Subcutaneous preadipocyte (primary cell): ENCODE results near the gene RBM10. TPM values are rescaled to one million over a fixed set of nuclear protein-coding genes. Genes with fewer than 3 reads are reported as not detected.

Experiments
- small RNA-seq: library from RNA; depleted of rRNA; stranded (forward); fragments of <200 nt; gene quantifications from one replicate; pipeline ENCODE3, GENCODE V24; 2012
- total RNA-seq: library from RNA; depleted of rRNA; stranded (reverse); fragments of >200 nt; gene quantifications from 2 replicates; pipeline ENCODE4 v1.2.3, GENCODE V29; 2012

The RBM10 gene, protein sequence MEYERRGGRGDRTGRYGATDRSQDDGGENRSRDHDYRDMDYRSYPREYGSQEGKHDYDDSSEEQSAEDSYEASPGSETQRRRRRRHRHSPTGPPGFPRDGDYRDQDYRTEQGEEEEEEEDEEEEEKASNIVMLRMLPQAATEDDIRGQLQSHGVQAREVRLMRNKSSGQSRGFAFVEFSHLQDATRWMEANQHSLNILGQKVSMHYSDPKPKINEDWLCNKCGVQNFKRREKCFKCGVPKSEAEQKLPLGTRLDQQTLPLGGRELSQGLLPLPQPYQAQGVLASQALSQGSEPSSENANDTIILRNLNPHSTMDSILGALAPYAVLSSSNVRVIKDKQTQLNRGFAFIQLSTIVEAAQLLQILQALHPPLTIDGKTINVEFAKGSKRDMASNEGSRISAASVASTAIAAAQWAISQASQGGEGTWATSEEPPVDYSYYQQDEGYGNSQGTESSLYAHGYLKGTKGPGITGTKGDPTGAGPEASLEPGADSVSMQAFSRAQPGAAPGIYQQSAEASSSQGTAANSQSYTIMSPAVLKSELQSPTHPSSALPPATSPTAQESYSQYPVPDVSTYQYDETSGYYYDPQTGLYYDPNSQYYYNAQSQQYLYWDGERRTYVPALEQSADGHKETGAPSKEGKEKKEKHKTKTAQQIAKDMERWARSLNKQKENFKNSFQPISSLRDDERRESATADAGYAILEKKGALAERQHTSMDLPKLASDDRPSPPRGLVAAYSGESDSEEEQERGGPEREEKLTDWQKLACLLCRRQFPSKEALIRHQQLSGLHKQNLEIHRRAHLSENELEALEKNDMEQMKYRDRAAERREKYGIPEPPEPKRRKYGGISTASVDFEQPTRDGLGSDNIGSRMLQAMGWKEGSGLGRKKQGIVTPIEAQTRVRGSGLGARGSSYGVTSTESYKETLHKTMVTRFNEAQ
- 49.6 and 71.7 TPM in 2 replicates for total RNA-seq

DNA sequence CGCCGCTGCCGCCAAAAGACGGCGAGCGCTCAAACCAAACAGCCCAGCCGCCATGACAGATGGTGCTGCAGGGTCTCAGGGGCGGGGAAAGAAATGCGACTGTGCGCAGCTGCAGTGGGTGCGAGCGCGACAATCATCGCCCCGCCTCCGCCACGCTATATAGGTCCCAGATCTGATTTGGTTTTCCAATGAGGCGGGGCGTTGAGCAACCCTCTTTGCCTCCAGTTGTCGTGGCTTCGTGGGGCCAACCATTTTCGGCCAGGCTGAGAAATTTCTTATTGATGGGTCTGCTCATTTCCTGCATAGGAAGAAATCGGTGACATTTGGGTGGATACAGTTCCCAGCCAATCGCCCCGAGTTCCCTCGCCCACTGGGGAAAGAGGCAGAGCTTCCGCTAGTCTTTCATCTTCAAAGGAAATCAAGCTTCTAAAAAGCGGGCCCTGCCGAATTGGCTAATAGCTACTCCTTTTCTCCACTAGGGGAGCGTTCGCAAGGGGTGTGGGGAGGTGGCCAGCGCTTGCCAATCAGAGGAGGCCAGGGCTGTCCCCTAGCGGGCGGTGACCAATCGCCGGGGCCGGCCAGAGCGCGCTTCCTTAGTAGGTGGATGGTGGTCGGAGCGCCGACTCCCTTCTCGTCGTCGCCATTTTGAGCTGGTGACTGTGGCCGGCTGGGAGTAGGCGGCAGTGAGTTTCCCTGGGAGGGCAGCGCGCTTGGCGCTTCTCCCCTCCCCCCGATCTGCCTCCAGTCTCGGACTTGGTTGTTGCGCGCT is at the start of gene RBM10, which contains the start of gene NDUFB11:
TSS of gene RBM10 (plus strand) at position 596 of the 769 bp plus-strand sequence. CDS start 2,261 bp downstream, outside the sequence.
TSS of gene NDUFB11 (minus strand) at position 77 of the 769 bp plus-strand sequence. CDS start at position 54, 23 bp downstream.

DNA sequence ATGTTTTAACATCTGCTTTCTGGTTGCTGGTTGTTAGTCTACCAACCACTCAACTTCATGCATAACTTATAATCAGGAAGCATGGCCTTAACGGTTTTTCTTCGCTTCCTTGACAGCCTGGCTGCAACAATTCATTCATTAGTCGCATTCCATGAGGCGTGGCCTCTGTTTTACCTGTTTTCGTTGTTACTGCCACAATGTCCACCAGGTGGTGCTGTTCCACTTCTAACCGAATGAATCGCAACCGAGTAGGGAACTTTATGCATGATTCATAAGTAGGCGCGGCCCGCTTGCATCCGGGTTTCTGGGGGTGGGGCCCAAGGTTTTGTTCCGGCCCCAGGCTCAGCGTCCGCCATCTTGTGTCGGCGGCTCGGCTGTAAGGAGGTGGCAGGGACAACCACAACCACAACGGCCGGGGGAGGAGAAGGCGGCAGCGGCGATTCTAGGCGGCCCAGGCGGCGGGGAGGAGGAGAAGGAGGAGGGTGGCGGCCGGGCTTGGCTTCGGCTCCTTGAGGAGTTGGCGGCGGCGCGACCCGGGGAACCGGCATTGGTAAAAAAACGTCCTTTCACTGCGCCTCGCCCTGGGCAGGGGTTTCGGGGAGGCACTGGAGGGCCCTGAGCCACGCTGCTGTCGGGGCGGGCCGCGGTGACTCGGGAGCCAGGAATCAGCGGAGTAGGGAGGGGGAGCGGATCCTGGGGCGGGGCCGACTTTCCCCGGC is 48.6 kb downstream of the RBM10 start, which contains the start of gene UBA1:
TSS of gene UBA1 (plus strand) at position 355 of the 719 bp plus-strand sequence. CDS start 4,974 bp downstream, outside the sequence.

DNA sequence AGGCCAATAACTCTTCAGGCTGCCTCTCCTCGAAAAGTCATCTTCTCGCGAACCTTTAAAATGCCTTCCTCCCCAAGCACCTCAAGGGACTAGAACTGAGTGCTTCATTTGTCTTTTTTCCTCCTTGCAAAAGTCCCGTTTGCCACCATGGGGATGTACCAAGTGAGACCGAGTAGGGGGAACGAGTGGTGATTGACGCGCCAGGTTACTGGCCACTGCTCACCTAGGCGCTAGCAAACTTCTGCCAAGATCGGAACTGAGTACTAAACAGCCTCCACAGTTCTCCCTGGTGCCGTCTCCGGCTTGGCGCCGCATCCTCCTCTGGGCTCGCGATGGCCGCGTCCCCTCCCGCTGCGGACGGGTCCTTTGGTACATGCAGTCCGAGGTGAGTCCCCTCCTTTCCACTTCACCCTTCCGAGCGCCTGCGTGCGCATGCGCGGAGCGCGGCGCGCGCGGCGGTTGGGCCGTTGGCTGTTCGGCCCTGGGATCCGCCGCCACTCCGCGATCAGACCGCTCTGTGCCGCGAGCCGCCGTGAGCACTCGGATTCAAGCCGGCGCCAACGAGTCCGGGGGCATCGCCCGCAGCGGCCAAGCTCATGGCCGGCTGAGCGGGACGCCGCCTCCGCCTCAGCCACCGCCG is 73.4 kb downstream of the RBM10 start, which contains the start of gene CDK16:
TSS of gene CDK16 (plus strand) at position 402 of the 640 bp plus-strand sequence. CDS start 4,877 bp downstream, outside the sequence.

DNA sequence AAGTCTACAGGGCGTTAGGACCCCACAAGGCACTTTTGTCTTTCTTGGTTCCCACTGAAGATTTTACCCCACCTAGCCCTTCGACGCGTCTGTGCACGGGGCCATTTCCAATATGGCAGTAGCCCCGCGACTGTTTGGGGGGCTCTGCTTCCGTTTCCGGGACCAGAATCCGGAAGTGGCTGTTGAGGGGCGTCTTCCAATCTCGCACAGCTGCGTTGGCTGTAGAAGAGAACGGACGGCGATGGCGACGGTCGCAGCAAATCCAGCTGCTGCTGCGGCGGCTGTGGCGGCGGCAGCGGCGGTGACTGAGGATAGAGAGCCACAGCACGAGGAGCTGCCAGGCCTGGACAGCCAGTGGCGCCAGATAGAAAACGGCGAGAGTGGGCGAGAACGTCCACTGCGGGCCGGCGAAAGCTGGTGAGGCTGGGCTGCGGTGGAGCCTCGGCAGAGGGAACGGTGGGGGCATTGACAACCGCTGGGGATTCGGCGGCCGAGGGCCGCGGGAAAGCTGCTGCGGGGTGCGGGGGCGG is 87.8 kb downstream of the RBM10 start, which contains the start of gene USP11:
TSS of gene USP11 (plus strand) at position 207 of the 530 bp plus-strand sequence. CDS start at position 242, 35 bp downstream.

Small RNAs within 50 kb of the gene (small RNA-seq; reads per million reads assigned to genes)
- gene RNU12-2P = 0.30 reads per million, percentile 8 among the genes with 10 or more reads in this experiment

Other genes with a start within 250 kb of the RBM10 start
- 2.9 and 3.9 TPM in 2 replicates for gene JADE3, start 232.8 kb upstream of the RBM10 start, total RNA-seq
- 0.98 and 1.5 TPM in 2 replicates for gene RGN, start 66.8 kb upstream of the RBM10 start, total RNA-seq
- 43.2 and 73.1 TPM in 2 replicates for gene NDUFB11, start 519 bp upstream of the RBM10 start, total RNA-seq
- 164 and 214 TPM in 2 replicates for gene UBA1, start 48.6 kb downstream of the RBM10 start, total RNA-seq
- 92.1 and 97.0 TPM in 2 replicates for gene CDK16, start 73.5 kb downstream of the RBM10 start, total RNA-seq
- gene USP11, start 87.8 kb downstream of the RBM10 start, total RNA-seq = 24.8 and 28.7 TPM in 2 replicates
- not detected in 2 replicates for gene ZNF157, start 225.4 kb downstream of the RBM10 start, total RNA-seq